CD4-positive, alpha-beta T cell treated with Interleukin-4 for 4 hours (primary cell): Measurements from ENCODE around the gene RABAC1.
"Not testable (repeated sequence)": the region's sequence is repeated elsewhere in the genome, so short reads cannot be mapped to it uniquely, and the experiment has no call there.

Experiments used
- DNase-seq: peaks from one replicate; pipeline ENCODE4 v3.0.0-alpha.2; 2020

RABAC1 gene

DNA sequence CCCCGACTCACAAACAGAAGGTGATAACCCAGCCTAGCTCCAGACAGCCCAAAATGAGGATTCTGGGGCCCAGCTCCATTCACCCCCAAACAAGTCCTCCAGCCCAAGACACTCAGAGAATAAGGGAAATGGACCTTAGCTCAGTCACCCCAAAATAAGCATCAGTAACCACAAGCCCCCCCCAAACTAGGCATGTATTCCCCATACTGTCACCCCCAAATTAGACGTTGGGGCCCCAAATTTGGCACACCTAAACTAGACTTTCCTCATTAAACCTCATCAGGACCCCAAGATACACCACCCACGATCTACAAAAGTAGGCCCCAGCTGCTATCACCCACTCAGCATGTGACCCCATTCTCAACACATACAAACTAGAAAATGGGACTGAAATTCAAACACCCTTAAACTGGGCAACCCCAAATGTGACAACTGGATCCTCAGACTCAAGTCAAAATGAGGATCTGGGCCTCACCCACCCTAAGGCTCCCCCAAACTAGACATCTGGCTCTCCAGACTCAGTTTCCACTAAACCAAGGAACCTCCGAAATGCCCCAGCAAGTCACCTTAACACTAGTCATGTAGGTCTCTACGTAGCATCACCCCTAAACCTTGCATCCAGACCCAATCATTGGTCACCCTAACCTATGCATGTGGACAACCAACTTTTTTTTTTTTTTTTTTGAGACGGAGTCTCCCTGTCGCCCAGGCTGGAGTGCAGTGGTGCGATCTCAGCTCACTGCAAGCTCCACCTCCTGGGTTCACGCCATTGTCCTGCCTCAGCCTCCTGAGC lies 17.5 kb downstream of the RABAC1 start:
- no peak for DNase-seq

DNA sequence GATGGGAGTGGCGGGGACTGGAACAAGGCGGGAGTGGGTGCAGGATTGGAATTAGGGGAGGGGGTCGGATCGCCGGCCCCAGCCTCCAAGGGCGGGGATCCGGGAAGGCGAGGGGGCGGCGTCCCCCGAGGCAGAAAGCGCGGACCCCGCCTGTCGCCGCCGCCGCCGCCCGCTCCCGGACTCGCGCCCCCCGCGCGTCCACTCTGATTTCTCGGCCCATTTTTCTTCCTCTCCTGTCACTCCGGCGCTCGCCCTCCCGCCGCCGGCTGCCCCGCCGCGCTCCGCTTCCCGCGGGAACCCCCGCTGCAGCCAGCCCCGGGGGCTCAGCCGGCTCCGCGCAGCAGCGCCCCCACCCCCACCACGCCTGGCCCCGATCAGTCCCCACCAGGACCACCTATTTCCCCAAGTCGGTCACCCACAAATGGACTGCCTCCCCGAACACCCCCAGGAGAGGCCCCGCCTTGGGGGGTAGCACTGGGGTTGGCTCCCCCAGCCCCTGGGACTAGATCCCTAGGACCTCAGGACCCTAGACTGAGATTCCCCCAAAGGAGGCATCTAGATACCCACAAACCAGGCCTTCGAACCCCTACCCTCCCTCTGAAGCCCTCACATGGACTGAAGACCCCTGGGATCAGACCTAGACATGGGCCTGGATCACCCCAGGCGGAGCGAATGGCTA lies 18.3 kb downstream of the RABAC1 start:
- DNase-seq = no peak

DNA sequence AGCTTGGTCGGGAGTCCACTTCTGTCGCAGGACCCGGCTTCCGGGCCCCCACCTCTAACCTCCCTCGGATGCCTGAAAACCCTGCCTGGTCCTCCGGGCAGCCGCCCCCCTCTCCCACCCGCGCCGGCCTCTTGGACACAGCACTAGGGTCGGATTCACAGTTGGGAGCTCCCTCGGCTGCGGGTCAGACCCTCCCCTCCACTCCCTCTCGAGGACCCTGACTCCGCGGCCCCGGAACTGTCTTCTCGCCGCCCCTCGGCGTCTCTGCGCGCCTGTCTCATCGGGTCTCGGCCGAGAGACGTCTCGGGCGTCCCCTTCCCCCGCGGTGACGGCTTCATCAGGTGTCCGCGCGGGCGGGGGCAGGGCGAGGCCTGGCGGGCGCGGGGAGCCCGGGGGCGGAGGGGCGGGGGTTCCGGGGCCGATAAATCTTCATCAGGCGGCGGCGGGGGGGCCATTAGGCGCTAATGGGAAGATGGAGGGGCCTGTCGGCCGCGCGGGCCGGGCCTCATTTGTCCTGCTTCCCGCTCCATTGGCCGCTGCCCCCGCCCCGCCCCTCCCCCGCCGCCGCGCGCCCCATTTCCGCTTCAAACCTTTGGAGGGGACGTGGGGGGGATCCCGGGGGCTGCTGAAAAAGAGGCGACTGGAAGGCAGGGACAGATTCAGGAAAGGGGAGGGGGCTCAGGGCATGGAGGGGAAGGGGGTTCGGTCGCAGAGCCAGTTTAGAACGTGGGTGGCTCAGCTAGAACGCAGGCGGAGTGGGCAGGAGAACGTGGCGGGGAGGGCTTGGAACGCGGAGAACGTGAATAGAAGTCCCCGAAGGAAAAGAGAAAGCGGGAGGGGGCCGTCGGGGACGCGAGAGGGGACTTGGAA lies 19.0 kb downstream of the RABAC1 start:
- DNase-seq = peak; percentile 27

DNA sequence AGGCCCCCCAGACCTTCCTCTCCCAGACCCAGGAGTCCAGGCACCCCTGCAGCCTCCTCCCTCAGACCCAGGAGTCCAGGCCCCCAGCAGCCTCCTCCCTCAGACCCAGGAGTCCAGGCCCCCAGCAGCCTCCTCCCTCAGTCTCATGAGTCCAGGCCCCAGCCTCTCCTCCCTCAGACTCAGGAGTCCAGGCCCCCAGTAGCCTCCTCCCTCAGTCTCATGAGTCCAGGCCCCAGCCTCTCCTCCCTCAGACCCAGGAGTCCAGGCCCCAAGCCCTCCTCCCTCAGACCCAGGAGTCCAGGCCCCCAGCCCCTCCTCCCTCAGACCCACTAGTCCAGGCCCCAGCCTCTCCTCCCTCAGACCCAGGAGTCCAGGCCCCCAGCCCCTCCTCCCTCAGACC lies 19.9 kb downstream of the RABAC1 start:
- DNase-seq = not testable (repeated sequence)

DNA sequence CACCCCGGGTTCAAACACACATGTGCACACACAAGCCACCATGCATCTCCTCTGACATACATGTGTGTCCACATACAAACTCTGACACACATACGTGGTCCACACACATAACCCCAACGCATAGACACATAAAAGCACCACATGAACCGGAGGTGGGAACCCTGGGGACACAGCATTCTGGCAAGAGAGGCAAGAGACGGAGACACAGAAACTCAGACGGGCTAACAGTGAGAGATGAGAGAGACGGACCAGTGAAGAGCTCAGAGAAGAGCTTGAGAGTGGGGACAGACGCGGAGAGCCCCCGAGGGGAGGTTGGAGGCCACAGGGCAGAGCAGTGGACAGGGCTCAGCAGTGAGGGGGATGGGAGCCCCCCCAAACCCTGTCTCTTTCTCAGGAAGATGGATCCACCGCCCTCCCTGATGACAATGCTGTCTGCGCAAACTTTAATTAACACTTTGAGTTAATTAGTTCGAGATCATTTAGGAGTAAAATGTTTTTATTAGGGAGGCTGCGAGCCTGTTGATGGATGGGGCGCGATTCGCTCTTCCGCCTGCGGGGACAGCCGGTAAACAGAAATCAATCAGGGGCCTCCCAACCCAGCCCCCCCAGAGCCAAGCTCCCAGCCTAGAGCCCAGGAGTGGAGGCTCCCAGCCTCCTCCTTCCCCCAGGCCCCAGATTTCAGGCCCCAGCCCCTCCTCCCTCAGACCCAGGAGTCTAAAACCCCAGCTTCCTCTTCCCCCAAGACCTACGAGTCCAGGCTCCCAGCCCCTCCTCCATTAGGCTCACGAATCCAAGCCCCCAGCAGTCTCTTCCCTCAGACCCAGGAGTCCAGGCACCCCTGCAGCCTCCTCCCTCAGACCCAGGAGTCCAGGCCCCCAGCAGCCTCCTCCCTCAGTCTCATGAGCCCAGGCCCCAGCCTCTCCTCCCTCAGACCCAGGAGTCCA lies 21.3 kb downstream of the RABAC1 start:
- no peak for DNase-seq

DNA sequence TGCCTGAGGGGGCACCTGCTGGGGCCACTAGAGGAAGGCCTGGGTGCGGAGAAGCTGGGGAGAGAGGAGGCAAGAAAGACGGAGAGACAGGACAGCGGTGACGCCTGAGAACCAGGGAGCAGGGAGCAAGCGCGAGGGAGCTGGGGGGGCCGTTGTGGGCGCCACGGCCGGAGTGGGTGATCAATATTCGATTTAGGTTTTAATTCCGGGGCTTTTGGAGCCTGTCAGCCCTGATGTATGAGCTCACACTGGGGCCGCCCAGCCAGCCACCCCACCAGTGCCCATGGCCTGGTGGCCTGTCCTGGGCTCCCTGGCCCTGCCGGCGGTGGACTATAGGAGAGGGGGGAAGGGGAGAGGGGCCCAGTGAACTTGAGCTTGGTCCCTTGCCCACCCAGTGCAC lies 22.2 kb downstream of the RABAC1 start:
- no peak for DNase-seq

DNA sequence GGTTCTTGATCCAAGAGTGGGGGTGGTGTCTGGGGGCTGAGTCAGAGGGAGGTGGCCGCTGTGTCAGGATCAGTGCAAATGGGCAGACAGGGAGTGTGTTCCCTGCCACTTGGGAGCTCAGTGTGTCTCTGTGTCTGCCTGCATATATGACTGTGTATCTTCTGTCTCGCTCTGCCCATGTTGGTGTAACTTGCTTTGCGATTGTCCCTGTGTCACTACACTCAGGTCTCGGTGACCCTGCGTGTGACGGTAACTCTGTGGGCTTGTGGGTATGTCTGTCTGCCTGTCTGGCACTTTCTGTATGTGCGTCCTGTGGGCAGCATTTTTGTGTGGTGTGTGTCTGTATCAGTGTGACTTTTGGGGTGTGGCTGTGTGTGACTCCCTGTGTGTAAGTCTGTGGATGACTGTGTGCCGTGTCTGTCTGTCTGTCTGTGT lies 22.7 kb downstream of the RABAC1 start:
- peak; percentile 87 for DNase-seq

DNA sequence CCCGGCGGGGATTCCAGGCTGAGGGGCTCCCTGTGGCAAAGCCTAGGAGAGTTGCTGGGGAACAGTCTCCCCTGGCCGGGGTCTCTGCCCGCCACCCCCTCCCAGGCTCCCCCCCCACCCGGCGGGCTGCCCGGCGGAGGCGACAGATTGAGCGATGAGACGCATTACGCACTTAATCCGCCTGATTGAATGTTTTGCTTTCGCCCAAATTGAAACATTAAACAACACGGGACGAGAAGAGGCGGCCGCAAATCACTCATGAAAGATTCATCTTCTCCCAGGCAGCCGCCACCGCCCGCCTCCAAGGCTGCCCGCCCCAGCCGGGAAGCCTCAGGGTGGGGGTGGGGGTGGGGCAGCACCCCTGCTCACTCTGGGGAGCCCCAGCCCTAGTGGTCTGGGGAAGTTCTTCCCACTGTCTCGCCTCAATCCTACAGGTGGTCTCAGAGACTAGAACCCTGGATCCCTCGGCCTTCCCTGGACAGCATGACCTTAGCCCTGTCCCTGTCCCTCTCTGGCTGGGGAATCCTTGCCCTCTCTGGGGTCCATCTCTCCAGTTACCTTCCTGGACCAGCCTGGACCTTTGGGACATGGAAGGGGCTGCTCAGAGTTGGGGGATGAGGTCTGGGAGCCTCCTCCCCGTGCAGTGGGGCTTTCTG lies 23.2 kb downstream of the RABAC1 start:
- no peak for DNase-seq

DNA sequence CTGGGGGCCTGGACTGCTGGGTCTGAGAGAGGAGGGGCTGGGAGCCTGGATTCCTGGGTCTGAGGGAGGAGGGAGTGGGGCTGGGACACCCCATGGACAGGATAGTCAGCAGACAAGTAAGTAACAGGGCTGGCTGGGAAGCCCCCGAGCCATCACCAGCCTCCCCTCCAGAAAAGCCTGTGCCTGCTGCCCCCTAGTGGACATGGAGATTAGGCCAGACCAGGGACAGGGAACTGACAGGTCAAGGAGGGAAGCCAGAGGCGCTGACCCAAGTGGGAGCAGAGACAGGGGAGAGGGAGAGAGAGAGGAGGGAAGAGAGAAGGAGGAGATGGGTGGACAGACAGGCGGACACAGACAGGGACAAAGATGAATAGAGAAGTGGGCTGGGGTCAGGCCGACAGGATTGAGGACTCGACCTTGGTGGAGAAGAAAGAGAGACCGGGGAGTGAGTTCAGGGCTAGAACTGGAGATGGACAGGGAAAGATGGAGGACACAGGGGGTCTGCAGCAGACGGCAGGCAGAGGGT lies 24.2 kb downstream of the RABAC1 start:
- DNase-seq = peak; percentile 77

DNA sequence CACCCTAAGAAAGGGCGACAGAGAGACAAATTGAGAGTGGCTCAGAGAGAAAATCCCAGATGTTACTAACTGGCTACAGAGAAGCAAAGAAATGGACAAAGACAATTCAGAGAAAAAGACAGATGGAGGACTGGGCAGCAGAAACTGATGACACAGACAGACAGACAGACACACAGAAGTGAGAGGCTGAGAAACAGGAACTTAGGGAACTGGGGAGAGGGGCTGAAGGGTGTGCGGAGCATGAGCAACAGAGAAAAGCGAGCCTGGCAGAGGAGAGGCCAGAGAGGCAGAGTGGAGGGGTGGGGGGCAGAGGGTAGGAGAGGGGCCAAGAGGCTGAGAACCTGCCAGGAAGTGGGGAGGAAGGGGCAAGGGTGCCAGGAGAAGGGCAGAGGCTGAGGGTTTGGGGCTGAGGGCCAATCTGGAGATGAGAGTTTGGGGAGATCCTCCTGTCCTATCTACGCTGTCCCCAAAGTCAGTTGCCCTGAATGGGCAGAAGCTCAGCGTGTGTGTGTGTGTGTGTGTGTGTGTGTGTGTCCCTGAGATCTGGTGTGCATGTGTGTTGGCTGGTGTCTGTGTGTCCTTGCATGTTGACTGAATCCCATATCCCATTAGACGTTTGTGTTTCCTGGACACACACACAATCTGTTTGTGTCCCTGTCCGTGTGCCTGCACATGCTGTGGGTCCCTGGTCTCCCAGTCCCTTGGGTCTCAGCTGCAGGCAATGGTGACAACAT lies 25.3 kb downstream of the RABAC1 start:
- no peak for DNase-seq

DNA sequence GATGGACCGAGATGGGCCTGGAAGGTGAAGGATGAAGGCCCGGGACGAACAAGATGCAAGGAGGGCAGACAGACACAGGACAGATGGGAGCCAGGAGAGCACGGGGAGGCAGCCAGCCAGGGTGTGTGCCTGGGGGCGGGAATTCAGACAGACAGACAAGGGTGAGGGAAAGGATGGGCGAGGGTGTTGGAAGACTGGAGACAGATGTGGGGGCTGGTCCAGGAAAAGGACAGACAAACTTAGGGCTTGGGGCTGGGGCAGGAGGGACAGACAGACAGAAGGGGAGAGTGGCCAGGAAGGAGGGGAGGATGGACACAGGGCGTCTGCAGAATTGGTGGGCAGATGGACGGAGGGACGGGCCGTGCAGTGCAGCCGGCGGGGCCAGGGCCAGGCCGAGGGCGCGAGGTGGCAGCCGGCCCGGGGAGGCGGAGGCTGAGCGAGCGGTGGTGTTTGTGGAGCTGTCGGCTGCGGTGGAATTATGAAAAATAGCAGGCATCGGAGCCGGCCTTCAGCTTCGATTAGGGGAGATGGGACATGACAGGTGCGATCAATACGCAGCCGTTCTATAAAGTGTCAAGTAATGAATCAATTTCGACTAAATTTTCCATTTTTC lies 26.3 kb downstream of the RABAC1 start:
- no peak for DNase-seq

DNA sequence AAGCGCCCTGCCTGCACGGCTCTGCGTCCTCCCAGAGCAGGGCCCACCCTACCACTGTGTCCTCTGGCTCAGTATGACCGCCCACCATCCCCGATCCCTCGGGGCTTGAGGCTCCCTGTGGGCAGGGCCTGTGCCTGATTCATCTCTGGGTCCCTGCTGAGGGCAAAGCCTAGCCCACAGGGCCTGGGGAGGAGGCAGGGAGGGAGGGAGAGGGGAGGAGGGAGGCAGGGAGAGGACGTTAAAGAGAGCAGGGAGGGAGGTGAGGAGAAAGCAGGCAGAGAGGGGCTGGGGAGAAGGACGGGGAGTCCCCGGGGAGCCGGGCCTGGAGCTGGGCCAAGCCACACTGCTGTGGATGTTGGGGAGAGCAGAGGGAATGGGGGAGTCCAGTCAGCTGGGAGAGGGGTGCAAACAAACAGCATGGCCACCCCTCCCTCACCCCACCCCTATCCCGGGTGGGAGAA lies 26.8 kb downstream of the RABAC1 start:
- DNase-seq = no peak

DNA sequence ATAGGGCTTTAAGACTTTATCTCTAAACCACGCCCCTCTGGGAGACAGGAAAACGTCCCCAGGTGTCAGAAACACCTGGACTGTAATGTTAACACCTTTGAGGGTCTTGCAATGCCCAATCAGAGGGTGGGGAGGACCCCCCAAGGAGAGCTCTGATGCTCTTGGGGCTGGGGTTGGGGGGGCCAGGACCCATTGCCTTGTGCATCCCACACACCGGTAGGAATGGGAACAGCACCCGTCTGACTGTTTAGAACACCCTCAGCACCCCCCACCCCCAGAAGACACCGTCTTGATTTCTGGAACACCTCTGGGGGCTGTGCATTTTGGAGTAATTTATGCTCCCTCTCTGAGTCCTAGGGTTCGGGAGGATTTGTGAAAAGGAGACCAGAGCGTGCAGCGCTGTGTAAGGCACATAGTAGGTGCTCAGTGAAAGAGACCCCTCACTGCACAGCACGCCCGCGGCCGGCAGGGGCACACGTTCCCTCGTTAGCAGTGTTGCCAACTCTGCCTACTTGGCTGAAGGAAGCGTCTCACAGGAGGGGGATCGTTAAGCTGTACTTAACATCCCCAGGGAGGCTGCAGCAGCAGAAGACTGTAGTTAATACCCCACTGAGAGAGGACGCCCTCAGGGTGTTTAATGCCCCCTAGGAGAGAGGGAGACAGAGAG lies 28.1 kb downstream of the RABAC1 start:
- no peak for DNase-seq

DNA sequence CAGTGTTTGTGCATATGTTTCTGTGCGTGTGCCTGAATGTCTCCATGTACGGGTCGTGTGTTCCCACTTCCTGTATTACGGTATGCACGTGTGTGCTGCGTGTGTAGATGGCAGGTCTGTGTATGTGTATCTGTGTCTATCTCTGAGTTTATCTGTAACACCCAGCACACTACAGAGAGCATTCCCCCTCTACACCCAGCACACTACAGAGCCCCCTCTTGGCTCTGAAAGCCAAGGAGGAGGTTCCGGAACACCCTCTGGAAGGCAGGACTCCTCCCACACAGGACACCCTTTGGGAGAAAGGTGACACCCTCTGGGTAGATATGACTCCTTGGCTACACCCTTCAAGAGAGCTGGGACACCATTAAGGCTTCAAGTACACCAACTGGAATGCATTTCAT lies 28.8 kb downstream of the RABAC1 start:
- no peak for DNase-seq

DNA sequence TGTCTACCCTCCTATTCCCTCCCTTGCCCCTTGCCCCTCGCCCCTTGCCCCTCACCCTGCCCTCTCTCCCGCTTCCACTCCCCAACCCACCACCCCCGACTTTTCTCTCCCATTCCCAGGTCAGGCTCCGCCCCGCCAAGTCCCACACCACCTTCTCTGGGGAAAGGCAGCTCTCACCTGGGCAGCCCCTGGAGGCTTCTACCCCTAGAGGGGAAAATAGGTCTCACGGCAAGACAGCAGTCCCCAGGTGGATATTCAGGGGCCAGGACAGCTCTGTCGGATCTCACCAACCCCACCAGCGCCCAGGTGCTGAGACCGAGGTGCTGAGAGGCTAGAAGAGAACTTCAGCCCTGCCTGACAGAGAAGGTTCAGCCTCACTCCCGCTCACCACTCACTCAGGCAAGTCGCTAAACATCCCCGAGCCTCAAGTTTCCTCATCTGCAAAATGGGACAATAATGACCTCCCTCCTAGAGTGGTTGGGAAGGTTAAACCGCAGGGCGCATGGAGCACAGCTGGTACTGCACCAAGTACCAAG lies 29.5 kb downstream of the RABAC1 start:
- no peak for DNase-seq

DNA sequence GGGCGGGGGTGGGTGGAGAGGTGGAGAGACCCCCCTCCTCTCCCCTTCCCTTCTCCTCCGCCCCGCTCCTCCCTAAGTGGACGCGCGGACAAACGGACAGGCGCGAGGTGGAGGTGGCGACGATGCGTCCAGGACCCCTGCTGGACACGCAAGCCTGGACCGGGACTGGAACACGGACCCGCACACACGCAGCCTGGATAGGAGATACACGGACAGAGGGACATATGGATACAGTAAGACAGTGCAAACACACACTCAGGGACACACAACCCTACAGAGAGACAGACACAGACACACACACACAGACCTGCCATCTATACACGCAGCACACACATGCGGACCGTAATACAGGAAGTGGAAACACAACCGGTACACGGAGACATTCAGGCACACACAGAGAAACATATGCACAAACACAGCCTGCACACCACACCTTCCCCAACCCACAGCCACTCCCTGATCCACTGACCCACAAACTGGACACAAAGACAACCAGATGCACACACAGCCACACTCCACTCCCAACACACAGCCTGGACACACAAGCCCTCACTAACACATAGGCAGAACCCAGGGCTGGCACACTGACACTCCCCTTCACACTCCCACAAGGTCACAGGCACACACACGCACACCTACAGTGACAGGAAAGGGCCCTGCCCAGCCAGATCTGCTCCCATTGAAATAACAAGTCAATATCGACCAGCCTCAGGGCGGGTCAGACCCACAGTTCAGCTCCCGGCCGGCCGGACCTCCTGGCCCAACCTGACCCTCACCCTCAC lies 30.2 kb downstream of the RABAC1 start:
- DNase-seq = peak; percentile 48

DNA sequence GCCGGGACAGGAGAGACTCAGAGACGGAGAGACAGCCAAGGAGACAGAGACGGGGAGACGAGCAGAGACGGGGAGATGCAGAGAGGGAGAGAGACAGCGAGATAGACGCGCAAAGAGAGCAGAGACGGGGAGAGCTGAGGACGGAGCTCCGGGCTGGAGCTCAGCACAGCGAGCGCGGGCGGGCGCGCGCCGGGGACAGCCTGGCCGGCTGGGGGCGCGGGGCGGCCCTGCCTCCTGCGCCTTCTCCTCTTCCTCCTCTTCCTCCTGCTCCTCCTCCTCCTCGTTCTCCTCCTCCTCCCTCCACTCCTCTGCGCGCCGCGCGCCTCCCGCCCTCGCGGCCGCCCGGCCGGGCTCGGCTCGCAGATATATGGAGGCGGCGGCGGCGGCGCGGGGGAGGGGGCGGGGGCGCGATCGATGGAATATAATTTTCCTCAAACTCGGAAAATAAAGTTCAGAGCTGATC lies 30.9 kb downstream of the RABAC1 start, which contains the start of gene ERFL:
ERFL (minus strand) TSS at position 229 of the 463 bp plus-strand sequence. CDS start 15,530 bp downstream, outside the sequence.
- no peak for DNase-seq

DNA sequence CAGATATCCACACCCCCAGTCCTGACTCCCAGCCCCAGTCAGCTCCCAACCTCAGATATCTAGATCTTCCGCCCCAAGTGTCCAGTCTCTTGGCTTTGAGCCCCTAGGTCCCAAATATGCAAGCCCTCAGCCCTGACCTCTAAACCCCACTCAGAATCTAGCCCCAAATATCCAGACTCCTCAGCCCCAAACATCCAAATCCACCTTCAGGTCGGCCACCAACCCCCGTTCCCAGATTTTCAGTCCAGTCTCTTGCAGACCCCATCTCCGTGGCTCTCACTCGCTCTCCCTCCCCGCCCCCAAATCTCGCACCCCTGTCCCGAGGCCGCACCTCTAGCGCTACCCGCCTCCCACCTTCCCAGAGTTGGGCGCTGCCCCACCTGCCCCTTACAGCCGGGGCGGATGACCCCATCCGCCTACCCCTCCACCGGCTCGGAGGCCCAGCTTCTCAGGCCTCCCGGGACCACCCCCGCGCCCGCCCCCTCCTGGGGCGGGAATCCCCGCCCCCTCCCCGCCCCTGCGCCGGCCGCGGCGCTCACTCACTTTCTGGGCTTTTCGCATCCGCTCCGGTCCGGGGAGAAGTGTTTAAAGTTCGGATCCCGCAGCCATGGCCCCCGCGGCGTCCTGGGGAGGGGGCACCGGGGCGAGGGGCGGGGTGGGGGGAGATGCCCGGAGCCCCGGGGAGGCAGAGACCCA lies 31.5 kb downstream of the RABAC1 start:
- DNase-seq = no peak
